ENCODE measurements around the gene GPR89A. TPM values are rescaled to one million over a fixed set of nuclear protein-coding genes. Genes with fewer than 3 reads are reported as not detected.

The GPR89A gene
- total and polyA plus RNA-seq, 2 experiments from 2014 or later, result 68.5 to 81.1 TPM

- TF ChIP-seq REST (IDR thresholded peaks at IDR 0.05; ENCODE audit: unreplicated experiment), result no peak
- TF ChIP-seq ZNF114 (CRISPR knock-in tag; IDR thresholded peaks at IDR 0.05), result no peak
- no peak for TF ChIP-seq POLR2AphosphoS5 (IDR thresholded peaks at IDR 0.05; ENCODE audit: low read depth)
- no peak for TF ChIP-seq EZH2phosphoT487 (IDR thresholded peaks at IDR 0.05; ENCODE audit: unreplicated experiment)
- TF ChIP-seq NANOG (IDR thresholded peaks at IDR 0.05; ENCODE audit: borderline replicate concordance), result no peak
- TF ChIP-seq STAT1 (IDR thresholded peaks at IDR 0.05; ENCODE audit: unreplicated experiment), result no peak
- TF ChIP-seq JUNB (IDR thresholded peaks at IDR 0.05; ENCODE audit: unreplicated experiment), result no peak
- no peak for TF ChIP-seq ZNF331 (CRISPR knock-in tag; IDR thresholded peaks at IDR 0.05; ENCODE audit: low read depth)
- TF ChIP-seq EZH2 (IDR thresholded peaks at IDR 0.05; ENCODE audit: low read depth, unreplicated experiment), result no peak
- no peak for TF ChIP-seq ZNF462 (CRISPR knock-in tag; IDR thresholded peaks at IDR 0.05)
- TF ChIP-seq CREB1 (CRISPR knock-in tag; IDR thresholded peaks at IDR 0.05; ENCODE audit: low read depth), result no peak
- TF ChIP-seq CTCF (conservative IDR thresholded peaks at IDR 0.05; ENCODE audit: low read depth in 2 of 2), result no peak
- no peak for TF ChIP-seq ETS1 (IDR thresholded peaks at IDR 0.05)
- Histone ChIP-seq H3K4me3 (peak within 1 kb of the TSS; percentile 67; the same call in 1 of the 2 replicates), H3K27ac (ENCODE audit: low read depth) (no peak within 1 kb of the TSS), H3K9me2 (ENCODE audit: insufficient read depth) (no peaks in the 10 kb centered on the region), H3K36me3 (ENCODE audit: insufficient read depth) (no peaks in the 10 kb centered on the region), H3K4me1 (ENCODE audit: insufficient read depth) (peaks cover 4% of the 10 kb centered on the region; the same call in 1 of the 2 replicates), H2AFZ (peak within 1 kb of the TSS; percentile 99), H3K4me2 (no peak within 1 kb of the TSS), H3F3A (replicated peaks; ENCODE audit: low read depth) (no peaks in the 10 kb centered on the region), H4K20me1 (replicated peaks; ENCODE audit: insufficient read depth) (no peaks in the 10 kb centered on the region), H3K79me2 (replicated peaks; ENCODE audit: insufficient read depth) (no peaks in the 10 kb centered on the region), H3K27me3 (ENCODE audit: insufficient read depth) (peaks cover 17% of the 10 kb centered on the region)
- Mint-ChIP-seq H3K27me3 (ENCODE audit: insufficient read depth, low read depth, poor library complexity) (peaks cover 5% of the 10 kb centered on the region), H3K4me3 (no peak within 1 kb of the TSS), H3K27ac (no peak within 1 kb of the TSS), H3K4me1 (peaks cover 4% of the 10 kb centered on the region), H3K9me3 (no peaks in the 10 kb centered on the region; the same call in 2 of the 3 replicates), H3K36me3 (ENCODE audit: low read depth) (no peaks in the 10 kb centered on the region)
- DNase-seq (ENCODE audit: low spot score), result peak; percentile 32
- no peak for ATAC-seq
These were observed 111.7 kb downstream of the GPR89A start, which contains the start of gene CD160 for GRCh38 chr1:145719230-145720079. Gene CD160, plus strand, starts transcription at chr1:145719499. Its CDS starts 8,829 bp downstream, at chr1:145728328.

All from GM23338 (cell line).